HEK293 (cell line): ENCODE results near the gene DUSP3.

Experiments
- CTCF ChIA-PET: fragments of 350-600 bp; formaldehyde crosslinking; extraction: SDS; loops from one replicate; lab custom pipeline; 2021; ENCODE audit warnings: antibody characterized with exemption; lab: Yijun Ruan, JAX
- POLR2A ChIA-PET: fragments of 300-600 bp; formaldehyde crosslinking; extraction: SDS; loops from one replicate; lab custom pipeline; 2020; ENCODE audit warnings: antibody characterized with exemption, inconsistent platforms; lab: Yijun Ruan, JAX
- H3K27ac ChIP-seq: fragments of 200-500 bp; sonication (Bioruptor generic); 2 replicates; pipeline ENCODE4 v1.5.1; 2014; ENCODE audit warnings: low read depth, low read length, control low read depth, inconsistent platforms; ENCODE audit errors: extremely low read depth
- H3K36me3 ChIP-seq, 2 experiments: fragments of 200-500 bp in 1 of 2; sonication (Bioruptor generic) in 1 of 2; 1 replicate in 1 of 2; 2 replicates in 1 of 2; pipeline ENCODE4 v1.5.1; 2014 to 2017; ENCODE audit warnings: inconsistent platforms in 2 of 2, low read length in 2 of 2; ENCODE audit not compliant: control insufficient read depth in 2 of 2, insufficient read depth in 1 of 2
- H3K4me1 ChIP-seq: fragments of 200-500 bp; sonication (Bioruptor generic); 2 replicates; pipeline ENCODE4 v1.5.1; 2014; ENCODE audit warnings: mild to moderate bottlenecking, low read length, inconsistent platforms; ENCODE audit not compliant: control insufficient read depth, insufficient read depth
- H3K4me3 ChIP-seq: 2 replicates; pipeline ENCODE4 v1.5.1; 2011; ENCODE audit warnings: low read depth, mild to moderate bottlenecking, control low read depth, low read length, moderate library complexity
- H3K9me3 ChIP-seq: fragments of 200-500 bp; sonication (Bioruptor generic); 2 replicates; pipeline ENCODE4 v1.5.1; 2014; ENCODE audit warnings: low read depth, low read length, inconsistent platforms; ENCODE audit not compliant: control insufficient read depth, insufficient read depth
- KLF16 ChIP-seq: fragments of 450-650 bp; formaldehyde crosslinking; IDR thresholded peaks from 2 replicates; pipeline ENCODE4 v1.5.1; 2017; ENCODE audit warnings: missing biosample characterization, missing genetic modification characterization
- TCF7L2 ChIP-seq: IDR thresholded peaks from 2 replicates; pipeline ENCODE4 v1.6.1; 2011; ENCODE audit warnings: low read depth, mild to moderate bottlenecking, inconsistent platforms, low read length, moderate library complexity, borderline replicate concordance
- YY2 ChIP-seq: fragments of 450-650 bp; formaldehyde crosslinking; IDR thresholded peaks from 2 replicates; pipeline ENCODE4 v1.5.1; 2016; ENCODE audit warnings: missing biosample characterization, missing genetic modification characterization
- ZBTB21 ChIP-seq: fragments of 450-650 bp; formaldehyde crosslinking; IDR thresholded peaks from 2 replicates; pipeline ENCODE4 v1.5.1; 2017; ENCODE audit warnings: missing biosample characterization, missing genetic modification characterization
- ZFP41 ChIP-seq: fragments of 450-650 bp; formaldehyde crosslinking; IDR thresholded peaks from 2 replicates; pipeline ENCODE4 v1.5.1; 2016; ENCODE audit warnings: missing biosample characterization, missing genetic modification characterization, borderline replicate concordance
- ZNF114 ChIP-seq: fragments of 450-650 bp; formaldehyde crosslinking; IDR thresholded peaks from 2 replicates; pipeline ENCODE4 v1.5.0; 2017; ENCODE audit warnings: missing biosample characterization, missing genetic modification characterization
- ZNF174 ChIP-seq: fragments of 450-650 bp; formaldehyde crosslinking; IDR thresholded peaks from 2 replicates; pipeline ENCODE4 v1.5.0; 2017; ENCODE audit warnings: missing biosample characterization, mild to moderate bottlenecking, missing genetic modification characterization
- ZNF391 ChIP-seq: fragments of 450-650 bp; formaldehyde crosslinking; IDR thresholded peaks from 2 replicates; pipeline ENCODE4 v1.5.1; 2016; ENCODE audit warnings: low read depth, missing biosample characterization, missing genetic modification characterization, borderline replicate concordance
- ZNF596 ChIP-seq: fragments of 450-650 bp; IDR thresholded peaks from 2 replicates; pipeline ENCODE4 v1.5.0; 2018; ENCODE audit warnings: missing biosample characterization, mild to moderate bottlenecking, missing genetic modification characterization, moderate library complexity
- TF ChIP-seq, protein P1 (sequence below): fragments of 450-650 bp; formaldehyde crosslinking; IDR thresholded peaks from 2 replicates; pipeline ENCODE4 v1.5.1; 2017; ENCODE audit warnings: missing biosample characterization, missing genetic modification characterization
- TF ChIP-seq, protein P2 (sequence below): fragments of 450-650 bp; formaldehyde crosslinking; IDR thresholded peaks from 2 replicates; pipeline ENCODE4 v1.5.1; 2016; ENCODE audit warnings: missing biosample characterization, missing genetic modification characterization
- TF ChIP-seq, protein P3 (sequence below): fragments of 450-650 bp; formaldehyde crosslinking; IDR thresholded peaks from 2 replicates; pipeline ENCODE4 v1.5.1; 2016; ENCODE audit warnings: missing biosample characterization, missing genetic modification characterization
- TF ChIP-seq, protein P4 (sequence below): fragments of 450-650 bp; formaldehyde crosslinking; conservative IDR thresholded peaks from 2 replicates; pipeline ENCODE4 v1.5.1; 2016; ENCODE audit warnings: low read depth, missing biosample characterization, missing genetic modification characterization
- TF ChIP-seq, protein P5 (sequence below): fragments of 450-650 bp; formaldehyde crosslinking; IDR thresholded peaks from 2 replicates; pipeline ENCODE4 v1.5.1; 2017; ENCODE audit warnings: missing biosample characterization, mild to moderate bottlenecking, missing genetic modification characterization, moderate library complexity
- TF ChIP-seq, protein P6 (sequence below): fragments of 450-650 bp; formaldehyde crosslinking; IDR thresholded peaks from 2 replicates; pipeline ENCODE4 v1.5.1; 2017; ENCODE audit warnings: missing biosample characterization, missing genetic modification characterization
- TF ChIP-seq, protein P7 (sequence below): fragments of 450-650 bp; formaldehyde crosslinking; optimal IDR thresholded peaks from 2 replicates; pipeline ENCODE3; 2016; ENCODE audit warnings: missing biosample characterization, mild to moderate bottlenecking, missing genetic modification characterization
- TF ChIP-seq, protein P8 (sequence below): fragments of 450-650 bp; formaldehyde crosslinking; IDR thresholded peaks from 2 replicates; pipeline ENCODE4 v1.5.1; 2016; ENCODE audit warnings: missing biosample characterization, missing genetic modification characterization

The DUSP3 gene

DNA sequence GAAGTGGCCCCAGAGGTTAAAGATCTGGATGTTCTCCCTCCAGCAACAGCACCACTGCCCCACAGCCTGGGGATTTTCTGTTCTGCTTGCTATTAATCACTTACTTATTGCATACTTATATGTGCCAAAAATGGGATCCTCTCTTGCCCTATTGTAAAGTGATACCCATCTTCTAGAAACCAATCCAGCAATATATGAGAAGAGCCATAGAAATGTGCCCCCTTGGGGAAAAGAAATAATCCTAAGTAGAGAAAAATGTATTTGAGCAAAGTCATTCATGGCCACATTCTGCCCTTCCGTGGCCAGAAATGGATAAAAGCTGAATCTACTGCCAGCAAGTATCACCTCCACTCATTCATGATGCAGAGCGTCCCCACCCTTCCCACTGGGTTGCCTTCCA, 41.1 kb downstream of the DUSP3 start:
- Histone ChIP-seq H3K9me3 (no peaks in the 10 kb centered on the region), H3K27ac (no peak overlapping the region), H3K36me3 (no peaks in the 10 kb centered on the region), H3K4me1 (no peaks in the 10 kb centered on the region), H3K4me3 (no peak overlapping the region)
- TF ChIP-seq ZNF114 (tag by site-specific recombination) (no peak), ZFP41 (tag by site-specific recombination) (no peak), ZNF174 (tag by site-specific recombination) (no peak), ZNF391 (no peak), TCF7L2 (no peak), KLF16 (tag by site-specific recombination) (no peak), YY2 (no peak), ZNF596 (tag by site-specific recombination) (no peak), ZBTB21 (tag by site-specific recombination) (no peak)
- TF ChIP-seq, protein P1, sequence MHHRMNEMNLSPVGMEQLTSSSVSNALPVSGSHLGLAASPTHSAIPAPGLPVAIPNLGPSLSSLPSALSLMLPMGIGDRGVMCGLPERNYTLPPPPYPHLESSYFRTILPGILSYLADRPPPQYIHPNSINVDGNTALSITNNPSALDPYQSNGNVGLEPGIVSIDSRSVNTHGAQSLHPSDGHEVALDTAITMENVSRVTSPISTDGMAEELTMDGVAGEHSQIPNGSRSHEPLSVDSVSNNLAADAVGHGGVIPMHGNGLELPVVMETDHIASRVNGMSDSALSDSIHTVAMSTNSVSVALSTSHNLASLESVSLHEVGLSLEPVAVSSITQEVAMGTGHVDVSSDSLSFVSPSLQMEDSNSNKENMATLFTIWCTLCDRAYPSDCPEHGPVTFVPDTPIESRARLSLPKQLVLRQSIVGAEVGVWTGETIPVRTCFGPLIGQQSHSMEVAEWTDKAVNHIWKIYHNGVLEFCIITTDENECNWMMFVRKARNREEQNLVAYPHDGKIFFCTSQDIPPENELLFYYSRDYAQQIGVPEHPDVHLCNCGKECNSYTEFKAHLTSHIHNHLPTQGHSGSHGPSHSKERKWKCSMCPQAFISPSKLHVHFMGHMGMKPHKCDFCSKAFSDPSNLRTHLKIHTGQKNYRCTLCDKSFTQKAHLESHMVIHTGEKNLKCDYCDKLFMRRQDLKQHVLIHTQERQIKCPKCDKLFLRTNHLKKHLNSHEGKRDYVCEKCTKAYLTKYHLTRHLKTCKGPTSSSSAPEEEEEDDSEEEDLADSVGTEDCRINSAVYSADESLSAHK (tag by site-specific recombination), result no peak
- TF ChIP-seq, protein P2, sequence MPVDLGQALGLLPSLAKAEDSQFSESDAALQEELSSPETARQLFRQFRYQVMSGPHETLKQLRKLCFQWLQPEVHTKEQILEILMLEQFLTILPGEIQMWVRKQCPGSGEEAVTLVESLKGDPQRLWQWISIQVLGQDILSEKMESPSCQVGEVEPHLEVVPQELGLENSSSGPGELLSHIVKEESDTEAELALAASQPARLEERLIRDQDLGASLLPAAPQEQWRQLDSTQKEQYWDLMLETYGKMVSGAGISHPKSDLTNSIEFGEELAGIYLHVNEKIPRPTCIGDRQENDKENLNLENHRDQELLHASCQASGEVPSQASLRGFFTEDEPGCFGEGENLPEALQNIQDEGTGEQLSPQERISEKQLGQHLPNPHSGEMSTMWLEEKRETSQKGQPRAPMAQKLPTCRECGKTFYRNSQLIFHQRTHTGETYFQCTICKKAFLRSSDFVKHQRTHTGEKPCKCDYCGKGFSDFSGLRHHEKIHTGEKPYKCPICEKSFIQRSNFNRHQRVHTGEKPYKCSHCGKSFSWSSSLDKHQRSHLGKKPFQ (tag by site-specific recombination), result no peak
- TF ChIP-seq, protein P3, sequence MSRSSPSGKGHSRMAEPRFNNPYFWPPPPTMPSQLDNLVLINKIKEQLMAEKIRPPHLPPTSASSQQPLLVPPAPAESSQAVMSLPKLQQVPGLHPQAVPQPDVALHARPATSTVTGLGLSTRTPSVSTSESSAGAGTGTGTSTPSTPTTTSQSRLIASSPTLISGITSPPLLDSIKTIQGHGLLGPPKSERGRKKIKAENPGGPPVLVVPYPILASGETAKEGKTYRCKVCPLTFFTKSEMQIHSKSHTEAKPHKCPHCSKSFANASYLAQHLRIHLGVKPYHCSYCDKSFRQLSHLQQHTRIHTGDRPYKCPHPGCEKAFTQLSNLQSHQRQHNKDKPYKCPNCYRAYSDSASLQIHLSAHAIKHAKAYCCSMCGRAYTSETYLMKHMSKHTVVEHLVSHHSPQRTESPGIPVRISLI (tag by site-specific recombination), result no peak
- TF ChIP-seq, protein P4, sequence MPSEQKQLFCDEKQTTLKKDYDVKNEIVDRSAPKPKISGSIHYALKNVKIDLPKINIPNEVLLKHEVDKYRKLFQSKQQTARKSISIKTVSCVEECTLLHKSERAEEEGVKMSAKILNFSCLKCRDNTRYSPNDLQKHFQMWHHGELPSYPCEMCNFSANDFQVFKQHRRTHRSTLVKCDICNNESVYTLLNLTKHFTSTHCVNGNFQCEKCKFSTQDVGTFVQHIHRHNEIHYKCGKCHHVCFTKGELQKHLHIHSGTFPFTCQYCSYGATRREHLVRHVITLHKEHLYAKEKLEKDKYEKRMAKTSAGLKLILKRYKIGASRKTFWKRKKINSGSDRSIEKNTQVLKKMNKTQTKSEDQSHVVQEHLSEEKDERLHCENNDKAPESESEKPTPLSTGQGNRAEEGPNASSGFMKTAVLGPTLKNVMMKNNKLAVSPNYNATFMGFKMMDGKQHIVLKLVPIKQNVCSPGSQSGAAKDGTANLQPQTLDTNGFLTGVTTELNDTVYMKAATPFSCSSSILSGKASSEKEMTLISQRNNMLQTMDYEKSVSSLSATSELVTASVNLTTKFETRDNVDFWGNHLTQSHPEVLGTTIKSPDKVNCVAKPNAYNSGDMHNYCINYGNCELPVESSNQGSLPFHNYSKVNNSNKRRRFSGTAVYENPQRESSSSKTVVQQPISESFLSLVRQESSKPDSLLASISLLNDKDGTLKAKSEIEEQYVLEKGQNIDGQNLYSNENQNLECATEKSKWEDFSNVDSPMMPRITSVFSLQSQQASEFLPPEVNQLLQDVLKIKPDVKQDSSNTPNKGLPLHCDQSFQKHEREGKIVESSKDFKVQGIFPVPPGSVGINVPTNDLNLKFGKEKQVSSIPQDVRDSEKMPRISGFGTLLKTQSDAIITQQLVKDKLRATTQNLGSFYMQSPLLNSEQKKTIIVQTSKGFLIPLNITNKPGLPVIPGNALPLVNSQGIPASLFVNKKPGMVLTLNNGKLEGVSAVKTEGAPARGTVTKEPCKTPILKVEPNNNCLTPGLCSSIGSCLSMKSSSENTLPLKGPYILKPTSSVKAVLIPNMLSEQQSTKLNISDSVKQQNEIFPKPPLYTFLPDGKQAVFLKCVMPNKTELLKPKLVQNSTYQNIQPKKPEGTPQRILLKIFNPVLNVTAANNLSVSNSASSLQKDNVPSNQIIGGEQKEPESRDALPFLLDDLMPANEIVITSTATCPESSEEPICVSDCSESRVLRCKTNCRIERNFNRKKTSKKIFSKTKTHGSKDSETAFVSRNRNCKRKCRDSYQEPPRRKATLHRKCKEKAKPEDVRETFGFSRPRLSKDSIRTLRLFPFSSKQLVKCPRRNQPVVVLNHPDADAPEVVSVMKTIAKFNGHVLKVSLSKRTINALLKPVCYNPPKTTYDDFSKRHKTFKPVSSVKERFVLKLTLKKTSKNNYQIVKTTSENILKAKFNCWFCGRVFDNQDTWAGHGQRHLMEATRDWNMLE, result no peak
- TF ChIP-seq, protein P5, sequence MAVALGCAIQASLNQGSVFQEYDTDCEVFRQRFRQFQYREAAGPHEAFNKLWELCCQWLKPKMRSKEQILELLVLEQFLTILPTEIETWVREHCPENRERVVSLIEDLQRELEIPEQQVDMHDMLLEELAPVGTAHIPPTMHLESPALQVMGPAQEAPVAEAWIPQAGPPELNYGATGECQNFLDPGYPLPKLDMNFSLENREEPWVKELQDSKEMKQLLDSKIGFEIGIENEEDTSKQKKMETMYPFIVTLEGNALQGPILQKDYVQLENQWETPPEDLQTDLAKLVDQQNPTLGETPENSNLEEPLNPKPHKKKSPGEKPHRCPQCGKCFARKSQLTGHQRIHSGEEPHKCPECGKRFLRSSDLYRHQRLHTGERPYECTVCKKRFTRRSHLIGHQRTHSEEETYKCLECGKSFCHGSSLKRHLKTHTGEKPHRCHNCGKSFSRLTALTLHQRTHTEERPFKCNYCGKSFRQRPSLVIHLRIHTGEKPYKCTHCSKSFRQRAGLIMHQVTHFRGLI, result no peak
- TF ChIP-seq, protein P6, sequence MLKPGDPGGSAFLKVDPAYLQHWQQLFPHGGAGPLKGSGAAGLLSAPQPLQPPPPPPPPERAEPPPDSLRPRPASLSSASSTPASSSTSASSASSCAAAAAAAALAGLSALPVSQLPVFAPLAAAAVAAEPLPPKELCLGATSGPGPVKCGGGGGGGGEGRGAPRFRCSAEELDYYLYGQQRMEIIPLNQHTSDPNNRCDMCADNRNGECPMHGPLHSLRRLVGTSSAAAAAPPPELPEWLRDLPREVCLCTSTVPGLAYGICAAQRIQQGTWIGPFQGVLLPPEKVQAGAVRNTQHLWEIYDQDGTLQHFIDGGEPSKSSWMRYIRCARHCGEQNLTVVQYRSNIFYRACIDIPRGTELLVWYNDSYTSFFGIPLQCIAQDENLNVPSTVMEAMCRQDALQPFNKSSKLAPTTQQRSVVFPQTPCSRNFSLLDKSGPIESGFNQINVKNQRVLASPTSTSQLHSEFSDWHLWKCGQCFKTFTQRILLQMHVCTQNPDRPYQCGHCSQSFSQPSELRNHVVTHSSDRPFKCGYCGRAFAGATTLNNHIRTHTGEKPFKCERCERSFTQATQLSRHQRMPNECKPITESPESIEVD, result no peak
- TF ChIP-seq, protein P7, sequence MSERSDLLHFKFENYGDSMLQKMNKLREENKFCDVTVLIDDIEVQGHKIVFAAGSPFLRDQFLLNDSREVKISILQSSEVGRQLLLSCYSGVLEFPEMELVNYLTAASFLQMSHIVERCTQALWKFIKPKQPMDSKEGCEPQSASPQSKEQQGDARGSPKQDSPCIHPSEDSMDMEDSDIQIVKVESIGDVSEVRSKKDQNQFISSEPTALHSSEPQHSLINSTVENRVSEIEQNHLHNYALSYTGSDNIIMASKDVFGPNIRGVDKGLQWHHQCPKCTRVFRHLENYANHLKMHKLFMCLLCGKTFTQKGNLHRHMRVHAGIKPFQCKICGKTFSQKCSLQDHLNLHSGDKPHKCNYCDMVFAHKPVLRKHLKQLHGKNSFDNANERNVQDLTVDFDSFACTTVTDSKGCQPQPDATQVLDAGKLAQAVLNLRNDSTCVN, result no peak
- TF ChIP-seq, protein P8, sequence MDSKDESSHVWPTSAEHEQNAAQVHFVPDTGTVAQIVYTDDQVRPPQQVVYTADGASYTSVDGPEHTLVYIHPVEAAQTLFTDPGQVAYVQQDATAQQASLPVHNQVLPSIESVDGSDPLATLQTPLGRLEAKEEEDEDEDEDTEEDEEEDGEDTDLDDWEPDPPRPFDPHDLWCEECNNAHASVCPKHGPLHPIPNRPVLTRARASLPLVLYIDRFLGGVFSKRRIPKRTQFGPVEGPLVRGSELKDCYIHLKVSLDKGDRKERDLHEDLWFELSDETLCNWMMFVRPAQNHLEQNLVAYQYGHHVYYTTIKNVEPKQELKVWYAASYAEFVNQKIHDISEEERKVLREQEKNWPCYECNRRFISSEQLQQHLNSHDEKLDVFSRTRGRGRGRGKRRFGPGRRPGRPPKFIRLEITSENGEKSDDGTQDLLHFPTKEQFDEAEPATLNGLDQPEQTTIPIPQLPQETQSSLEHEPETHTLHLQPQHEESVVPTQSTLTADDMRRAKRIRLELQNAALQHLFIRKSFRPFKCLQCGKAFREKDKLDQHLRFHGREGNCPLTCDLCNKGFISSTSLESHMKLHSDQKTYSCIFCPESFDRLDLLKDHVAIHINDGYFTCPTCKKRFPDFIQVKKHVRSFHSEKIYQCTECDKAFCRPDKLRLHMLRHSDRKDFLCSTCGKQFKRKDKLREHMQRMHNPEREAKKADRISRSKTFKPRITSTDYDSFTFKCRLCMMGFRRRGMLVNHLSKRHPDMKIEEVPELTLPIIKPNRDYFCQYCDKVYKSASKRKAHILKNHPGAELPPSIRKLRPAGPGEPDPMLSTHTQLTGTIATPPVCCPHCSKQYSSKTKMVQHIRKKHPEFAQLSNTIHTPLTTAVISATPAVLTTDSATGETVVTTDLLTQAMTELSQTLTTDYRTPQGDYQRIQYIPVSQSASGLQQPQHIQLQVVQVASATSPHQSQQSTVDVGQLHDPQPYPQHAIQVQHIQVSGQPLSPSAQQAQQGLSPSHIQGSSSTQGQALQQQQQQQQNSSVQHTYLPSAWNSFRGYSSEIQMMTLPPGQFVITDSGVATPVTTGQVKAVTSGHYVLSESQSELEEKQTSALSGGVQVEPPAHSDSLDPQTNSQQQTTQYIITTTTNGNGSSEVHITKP (tag by site-specific recombination), result no peak
- ChIA-PET POLR2A (no interaction called here), CTCF (interaction anchor here (0.6 to 4.6 kb wide), 5 partner anchors 17 to 215 kb away, joined by 4 to 23 read pairs (median 7); partner anchors contain the start of gene SOST)
